Hematopoietic multipotent progenitor cell treated with erythropoietin and hydrocortisone succinate and interleukin-3 and kit ligand, for 6 days (in vitro differentiated cells): ENCODE data around the gene PIK3R6.
"Not testable (repeated sequence)": the region's sequence is repeated elsewhere in the genome, so short reads cannot be mapped to it uniquely, and the experiment has no call there.

ENCODE experiments used
- DNase-seq: peaks from one replicate; pipeline ENCODE4 v3.0.0-alpha.2; 2015

PIK3R6 gene

GRCh38 chr17:8872705-8873435, 5.4 kb upstream of the PIK3R6 start:
- no peak for DNase-seq

DNA sequence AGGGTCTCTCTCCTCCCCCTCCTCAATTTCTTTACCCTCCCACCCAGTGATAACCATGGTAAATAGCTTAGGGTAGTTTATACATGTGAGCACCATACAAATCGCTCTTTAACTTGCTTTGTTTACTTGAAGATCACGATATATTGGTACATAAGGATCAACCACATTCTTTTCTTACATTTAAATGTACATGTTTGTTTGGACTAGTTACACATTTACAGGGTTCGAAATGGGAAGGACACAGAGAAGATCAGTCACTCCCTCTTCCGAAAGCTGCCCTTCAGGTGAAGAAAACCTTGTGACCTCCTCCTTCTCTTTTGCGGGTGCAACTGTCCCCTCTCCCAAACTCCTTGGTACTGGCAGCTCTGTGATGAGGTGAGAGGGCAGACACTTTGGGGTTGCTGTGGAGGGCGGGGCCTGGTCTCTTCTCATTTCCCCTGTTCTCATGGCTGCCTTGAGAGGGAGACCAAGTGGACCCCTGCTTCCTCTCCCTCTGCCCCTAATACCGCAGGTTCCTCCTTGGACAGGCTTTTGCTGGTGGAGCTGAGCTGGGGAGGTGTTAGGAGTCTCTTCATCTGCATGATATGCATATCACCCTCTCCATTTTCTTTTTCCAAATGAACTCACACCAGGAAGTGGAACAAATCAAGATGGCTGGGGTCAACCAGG, 4.7 kb upstream of the PIK3R6 start:
- peak; percentile 42 for DNase-seq

DNA sequence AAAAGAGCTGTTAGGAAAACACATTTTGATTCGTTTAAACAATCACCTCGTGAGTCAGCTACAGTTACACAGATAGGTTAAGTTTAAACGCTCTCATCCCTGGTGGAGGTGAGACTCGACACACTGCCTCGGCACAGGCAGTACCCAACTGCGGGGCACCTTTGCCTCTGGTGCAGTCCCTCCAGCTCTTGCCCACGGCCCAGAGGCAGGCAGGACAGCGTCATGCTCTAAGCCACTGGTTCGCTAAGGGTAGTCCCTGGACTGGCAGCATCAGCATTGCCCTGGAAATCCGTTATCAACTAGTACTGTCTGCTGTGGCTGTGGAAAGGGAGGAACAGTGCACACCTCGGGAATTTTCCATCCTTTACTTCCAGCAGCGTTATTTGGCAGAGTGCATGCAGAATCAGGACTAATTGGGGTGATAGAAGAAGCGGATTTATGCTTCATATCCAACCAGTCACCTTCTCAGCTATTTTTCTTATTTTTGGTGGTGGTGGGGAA, 3.7 kb upstream of the PIK3R6 start:
- no peak for DNase-seq

DNA sequence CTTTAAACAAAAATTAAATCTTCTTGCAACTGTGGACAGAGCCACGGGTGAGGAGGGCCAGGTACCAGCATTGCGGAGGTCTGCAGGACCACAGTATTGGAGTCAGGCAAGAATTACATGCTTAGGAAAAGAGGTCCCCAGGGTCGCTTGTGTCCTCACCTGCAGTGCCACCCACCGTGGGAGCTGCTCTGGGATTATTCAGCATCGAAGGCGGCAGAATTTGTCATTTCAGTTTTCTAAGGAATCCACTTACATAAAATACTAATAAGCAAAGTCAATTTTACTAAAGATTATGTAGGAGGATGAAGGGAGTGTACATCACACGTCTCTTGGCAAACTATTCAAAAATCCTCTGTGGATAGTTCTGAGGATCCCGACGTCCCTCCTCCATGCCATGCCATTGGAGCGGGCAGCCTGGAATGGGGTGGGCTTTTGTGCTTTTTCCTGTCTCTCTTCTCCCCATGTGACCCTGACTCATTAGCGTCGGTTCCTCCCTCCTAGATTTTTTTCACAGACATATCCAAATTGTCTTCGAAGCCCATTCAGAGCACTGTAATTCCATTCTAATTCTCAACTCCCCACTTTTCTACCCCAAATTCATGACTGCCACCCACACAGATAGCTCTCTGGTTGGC, 3.0 kb upstream of the PIK3R6 start:
- DNase-seq: no peak

DNA sequence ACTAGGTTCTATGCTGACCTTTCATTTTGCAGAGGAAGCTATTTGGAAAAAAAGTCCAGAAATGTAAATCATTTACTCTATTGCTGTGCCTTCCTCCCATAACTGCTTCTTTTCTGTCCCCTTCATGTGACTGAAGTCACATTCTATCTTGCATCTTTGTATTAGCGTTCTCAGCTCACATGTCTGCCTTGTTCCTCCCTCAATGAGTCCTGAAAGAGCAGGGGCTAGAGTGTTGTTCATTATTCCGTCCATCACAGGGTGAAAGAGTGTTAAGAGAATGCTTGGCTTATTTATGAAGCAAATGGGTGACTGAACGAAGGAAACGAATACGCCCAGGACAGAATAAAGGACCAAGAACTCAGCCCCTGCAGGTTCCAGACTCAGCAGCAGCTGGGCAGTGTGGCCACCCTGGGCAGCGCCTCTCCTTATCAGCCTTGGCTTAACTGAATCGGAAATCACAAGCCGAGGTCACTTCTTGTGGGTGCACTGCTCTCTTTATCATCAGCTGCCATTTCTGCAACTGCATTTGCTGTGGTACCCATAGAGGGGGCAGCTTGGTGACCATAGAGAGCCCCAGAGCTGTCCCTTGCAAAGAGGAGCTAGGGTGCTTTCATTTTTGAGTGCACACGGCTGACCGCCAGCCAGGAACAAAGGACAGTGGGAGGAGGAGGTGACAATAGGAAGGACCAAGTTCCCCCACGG, 1.8 kb upstream of the PIK3R6 start:
- DNase-seq: peak; percentile 53

DNA sequence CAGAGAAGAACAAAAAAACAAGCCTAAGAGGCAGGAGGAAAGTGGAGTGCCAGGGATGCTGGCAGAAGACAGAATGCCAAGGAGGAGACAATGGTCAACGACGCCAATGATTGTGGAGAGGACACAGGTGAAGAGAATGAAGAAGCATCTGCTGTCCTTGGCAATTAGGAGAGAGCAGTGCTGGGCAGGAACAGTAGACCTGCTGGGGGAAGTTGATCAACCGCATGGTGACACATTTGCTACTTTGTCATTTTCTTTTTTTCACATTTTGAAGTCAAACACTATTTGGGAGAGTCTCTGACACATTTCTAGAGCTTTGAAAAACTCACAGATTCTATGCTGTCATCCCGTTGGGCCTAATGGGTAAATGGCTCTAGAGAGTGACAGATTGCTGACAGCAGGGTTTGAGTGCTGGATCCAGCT, 1.1 kb upstream of the PIK3R6 start:
- DNase-seq: no peak

DNA sequence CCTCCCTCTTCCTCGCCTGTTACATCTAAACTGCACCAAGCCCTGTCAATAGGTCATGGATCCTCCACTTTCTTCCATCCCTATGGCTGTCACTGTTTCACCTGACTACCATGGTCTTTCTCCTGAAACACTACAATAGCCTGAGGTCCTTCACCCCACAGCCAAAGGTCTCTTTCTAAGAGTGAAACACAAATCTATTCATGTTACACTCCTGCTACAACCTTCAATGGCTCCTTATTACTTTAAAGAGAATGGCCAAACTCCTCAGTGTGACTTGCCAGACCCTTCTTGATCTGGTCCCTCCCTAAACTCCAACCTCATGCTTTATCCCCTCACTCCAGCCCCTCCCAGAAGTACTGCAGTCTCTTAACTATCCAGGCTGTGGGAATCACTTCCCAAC, 618 bp upstream of the PIK3R6 start:
- DNase-seq: no peak

- DNase-seq: no peak
Observed at GRCh38 chr17:8865811-8866210, 1.7 kb downstream of the PIK3R6 start.

GRCh38 chr17:8865385-8865784, 2.1 kb downstream of the PIK3R6 start:
- no peak for DNase-seq

DNA sequence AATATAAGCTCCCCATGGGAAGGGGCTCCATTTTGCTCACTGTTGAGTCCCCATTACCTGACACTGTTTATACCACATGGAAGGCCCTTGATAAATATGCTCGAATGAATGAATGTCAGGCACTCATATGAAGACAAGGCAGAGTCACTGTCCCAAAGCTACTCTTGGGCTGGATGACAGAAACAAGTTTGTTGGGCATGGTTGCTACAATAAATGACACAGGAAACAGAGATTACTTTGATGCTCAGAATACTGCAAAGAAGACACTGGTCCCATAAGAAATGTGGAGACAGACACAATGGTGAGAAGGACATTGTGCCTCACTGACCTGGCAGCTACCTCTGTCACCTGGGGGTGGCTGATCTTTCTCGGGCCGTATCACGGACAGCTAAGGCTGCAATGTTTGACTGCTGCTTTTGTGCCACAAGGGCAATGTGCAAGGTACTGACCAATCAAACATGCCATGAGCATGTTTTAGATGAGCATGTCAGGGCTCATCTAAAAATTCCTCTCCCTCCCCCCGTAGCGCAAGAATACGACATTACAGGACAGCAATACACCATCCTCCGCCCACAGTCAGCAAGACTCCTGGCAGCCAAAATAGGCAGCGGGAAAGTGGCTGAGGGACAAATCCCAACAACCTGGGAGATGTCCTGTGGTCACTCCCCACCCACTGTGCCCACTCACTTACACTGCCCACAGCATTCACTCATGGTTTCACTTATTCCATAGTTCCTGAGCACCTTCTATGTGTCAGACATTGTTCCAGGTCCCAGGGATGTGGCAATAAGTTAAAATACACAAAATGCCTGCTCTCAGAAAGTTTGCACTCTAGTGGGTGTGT, 5.0 kb downstream of the PIK3R6 start:
- no peak for DNase-seq

DNA sequence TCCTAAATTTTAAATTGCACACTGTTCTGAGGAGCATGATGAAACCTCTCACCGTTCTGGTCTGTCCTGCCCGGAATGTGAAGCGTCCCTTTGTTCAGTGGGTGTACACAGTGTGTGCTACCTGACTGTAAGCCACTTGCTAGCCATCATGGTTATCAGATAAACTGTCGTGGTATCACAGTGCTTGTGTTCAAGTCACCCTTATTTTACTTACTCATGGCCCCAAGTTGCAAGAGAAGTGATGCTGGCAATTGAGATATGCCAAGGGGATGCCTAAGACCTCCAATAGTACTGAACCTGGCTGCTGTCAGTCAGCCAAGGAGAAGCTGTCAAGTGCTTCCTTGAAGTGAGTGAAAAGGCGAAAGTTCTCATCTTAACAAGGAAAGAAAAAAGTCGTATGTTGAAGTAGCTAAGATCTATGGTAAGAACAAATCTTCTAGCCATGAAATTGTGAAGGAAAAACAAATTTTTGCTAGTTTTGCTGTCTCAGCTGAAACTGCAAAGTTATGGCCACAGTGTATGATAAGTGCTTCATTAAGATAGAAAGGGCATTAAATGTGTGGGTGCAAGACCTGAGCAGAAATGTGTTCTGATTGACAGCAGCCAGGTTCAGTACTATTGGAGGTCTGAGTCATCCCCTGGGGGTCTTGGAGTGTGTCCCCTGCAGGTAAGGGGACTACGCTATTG, 5.8 kb downstream of the PIK3R6 start:
- peak; percentile 43 for DNase-seq

DNA sequence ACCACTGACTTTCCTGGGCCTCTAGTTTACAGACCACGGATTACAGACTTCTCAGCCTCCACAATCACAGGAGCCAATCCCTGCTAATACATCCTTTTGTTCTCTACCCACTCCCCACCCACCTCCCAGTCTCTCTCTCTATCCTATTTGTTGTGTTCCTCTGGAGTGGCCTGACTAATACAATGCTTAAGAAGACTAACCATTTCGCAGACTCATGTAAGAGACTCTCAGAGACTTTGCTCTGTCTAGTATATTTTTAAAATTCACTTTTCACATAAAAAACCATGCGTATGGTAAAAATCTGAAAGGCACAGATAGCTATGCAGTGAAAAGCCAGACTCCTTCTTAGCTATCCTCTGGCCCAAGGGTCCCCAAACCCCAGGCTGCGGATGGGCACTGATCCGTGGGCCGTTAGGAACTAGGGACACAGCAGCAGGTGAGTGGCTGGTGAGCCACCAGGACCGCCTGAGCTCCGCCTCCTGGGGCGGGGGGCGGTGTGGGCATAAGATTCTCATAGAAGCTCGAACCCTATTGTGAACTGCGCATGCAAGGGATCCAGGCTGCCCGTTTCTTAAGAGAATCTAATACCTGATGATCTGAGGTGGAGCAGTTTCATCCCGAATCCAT, 7.6 kb downstream of the PIK3R6 start:
- no peak for DNase-seq

GRCh38 chr17:8859027-8859803, 8.3 kb downstream of the PIK3R6 start:
- peak; percentile 47 for DNase-seq

GRCh38 chr17:8857919-8858318, 9.6 kb downstream of the PIK3R6 start:
- no peak for DNase-seq

- DNase-seq: no peak
Observed at GRCh38 chr17:8856869-8857575, 10.5 kb downstream of the PIK3R6 start.

- DNase-seq: not testable (repeated sequence)
Observed at GRCh38 chr17:8856205-8856603, 11.3 kb downstream of the PIK3R6 start.

GRCh38 chr17:8855477-8856204, 11.8 kb downstream of the PIK3R6 start:
- DNase-seq: no peak

- no peak for DNase-seq
Observed at GRCh38 chr17:8851600-8851999, 15.9 kb downstream of the PIK3R6 start.
